RWPE2 (cell line): ENCODE results near the gene SCAMP2.
A peak's percentile ranks its signal among the peaks of the same experiment; 100 is the strongest.

Experiments
- ATAC-seq: fragments of 200-7000 bp; cut with Tn5 transposase; 3 replicates; pipeline ENCODE4 v1.9.1; 2021; ENCODE audit warnings: low read depth
- DNase-seq: peaks from one replicate; pipeline ENCODE4 v3.0.0-alpha.2; 2020; ENCODE audit warnings: low spot score
- H3K27ac ChIP-seq: fragments of 450-650 bp; 2 replicates; pipeline ENCODE4 v1.5.1; 2017; ENCODE audit warnings: mild to moderate bottlenecking; ENCODE audit not compliant: poor library complexity, severe bottlenecking
- H3K27me3 ChIP-seq: fragments of 250-450 bp; sonication (Bioruptor Pico); 2 replicates; pipeline ENCODE4 v1.5.1; 2021; ENCODE audit warnings: mild to moderate bottlenecking, moderate library complexity; ENCODE audit not compliant: insufficient read depth, poor library complexity, severe bottlenecking
- H3K36me3 ChIP-seq: fragments of 250-450 bp; sonication (Bioruptor Pico); 2 replicates; pipeline ENCODE4 v1.5.1; 2020; ENCODE audit warnings: low read depth, mild to moderate bottlenecking, moderate library complexity
- H3K4me1 ChIP-seq: fragments of 250-450 bp; sonication (Bioruptor Pico); 2 replicates; pipeline ENCODE4 v1.5.1; 2021; ENCODE audit warnings: mild to moderate bottlenecking, moderate library complexity; ENCODE audit not compliant: insufficient read depth, poor library complexity, severe bottlenecking
- H3K4me3 ChIP-seq: fragments of 250-450 bp; sonication (Bioruptor Pico); 2 replicates; pipeline ENCODE4 v1.5.1; 2021; ENCODE audit warnings: mild to moderate bottlenecking, moderate library complexity; ENCODE audit not compliant: severe bottlenecking
- H3K9me3 ChIP-seq: fragments of 250-450 bp; sonication (Bioruptor Pico); 2 replicates; pipeline ENCODE4 v1.5.1; 2021; ENCODE audit warnings: mild to moderate bottlenecking, moderate library complexity; ENCODE audit not compliant: severe bottlenecking
- TF ChIP-seq, protein P1 (sequence below): fragments of 450-650 bp; IDR thresholded peaks from one replicate; pipeline ENCODE4 v1.5.1; 2017; ENCODE audit warnings: mild to moderate bottlenecking, moderate library complexity; ENCODE audit not compliant: poor library complexity, severe bottlenecking

Gene SCAMP2

DNA sequence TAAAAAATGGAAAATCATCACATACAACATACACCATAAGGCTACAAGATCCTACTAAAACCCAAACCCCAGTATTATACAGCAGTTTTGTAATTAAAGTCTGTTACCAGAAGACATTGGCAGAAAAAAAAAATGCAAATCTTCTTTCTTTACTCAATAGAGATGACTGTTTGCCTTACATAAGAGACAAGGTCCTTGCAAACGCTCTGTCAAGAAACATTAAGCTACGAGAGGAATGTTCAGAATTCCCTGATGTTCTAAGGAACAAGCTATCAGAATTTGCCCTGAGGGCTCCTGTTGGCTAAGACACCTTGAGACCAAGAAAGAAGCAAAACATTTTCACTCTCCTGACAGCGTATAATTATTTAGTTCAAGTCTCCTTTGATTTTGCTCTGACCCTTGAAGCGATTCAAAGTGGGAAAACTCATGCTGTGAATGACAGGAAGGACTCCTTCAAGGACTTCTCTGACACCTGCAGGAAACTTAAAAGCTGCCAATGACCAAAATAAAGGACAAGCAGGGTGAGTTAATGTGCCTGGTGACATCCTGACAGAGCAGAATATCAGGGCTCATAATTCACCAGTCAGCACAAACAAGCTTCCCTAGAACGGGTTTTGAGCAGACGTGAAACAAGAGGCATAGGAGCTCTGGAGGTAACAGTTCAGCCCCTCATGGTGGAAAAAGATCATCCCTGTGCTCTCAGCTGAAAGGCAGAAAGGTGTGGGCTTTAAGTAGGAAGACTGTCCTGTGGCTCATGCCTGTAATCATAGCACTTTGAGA is 2.5 kb downstream of the SCAMP2 start:
- Histone ChIP-seq H3K4me1 (peaks cover 45% of the 10 kb centered on the region), H3K9me3 (no peaks in the 10 kb centered on the region), H3K27me3 (no peaks in the 10 kb centered on the region), H3K36me3 (peaks cover 26% of the 10 kb centered on the region), H3K27ac (peak overlapping the region; percentile 74), H3K4me3 (no peak overlapping the region)
- DNase-seq: no peak
- ATAC-seq: peak; percentile 29
- TF ChIP-seq, protein P1, sequence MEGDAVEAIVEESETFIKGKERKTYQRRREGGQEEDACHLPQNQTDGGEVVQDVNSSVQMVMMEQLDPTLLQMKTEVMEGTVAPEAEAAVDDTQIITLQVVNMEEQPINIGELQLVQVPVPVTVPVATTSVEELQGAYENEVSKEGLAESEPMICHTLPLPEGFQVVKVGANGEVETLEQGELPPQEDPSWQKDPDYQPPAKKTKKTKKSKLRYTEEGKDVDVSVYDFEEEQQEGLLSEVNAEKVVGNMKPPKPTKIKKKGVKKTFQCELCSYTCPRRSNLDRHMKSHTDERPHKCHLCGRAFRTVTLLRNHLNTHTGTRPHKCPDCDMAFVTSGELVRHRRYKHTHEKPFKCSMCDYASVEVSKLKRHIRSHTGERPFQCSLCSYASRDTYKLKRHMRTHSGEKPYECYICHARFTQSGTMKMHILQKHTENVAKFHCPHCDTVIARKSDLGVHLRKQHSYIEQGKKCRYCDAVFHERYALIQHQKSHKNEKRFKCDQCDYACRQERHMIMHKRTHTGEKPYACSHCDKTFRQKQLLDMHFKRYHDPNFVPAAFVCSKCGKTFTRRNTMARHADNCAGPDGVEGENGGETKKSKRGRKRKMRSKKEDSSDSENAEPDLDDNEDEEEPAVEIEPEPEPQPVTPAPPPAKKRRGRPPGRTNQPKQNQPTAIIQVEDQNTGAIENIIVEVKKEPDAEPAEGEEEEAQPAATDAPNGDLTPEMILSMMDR: no peak

DNA sequence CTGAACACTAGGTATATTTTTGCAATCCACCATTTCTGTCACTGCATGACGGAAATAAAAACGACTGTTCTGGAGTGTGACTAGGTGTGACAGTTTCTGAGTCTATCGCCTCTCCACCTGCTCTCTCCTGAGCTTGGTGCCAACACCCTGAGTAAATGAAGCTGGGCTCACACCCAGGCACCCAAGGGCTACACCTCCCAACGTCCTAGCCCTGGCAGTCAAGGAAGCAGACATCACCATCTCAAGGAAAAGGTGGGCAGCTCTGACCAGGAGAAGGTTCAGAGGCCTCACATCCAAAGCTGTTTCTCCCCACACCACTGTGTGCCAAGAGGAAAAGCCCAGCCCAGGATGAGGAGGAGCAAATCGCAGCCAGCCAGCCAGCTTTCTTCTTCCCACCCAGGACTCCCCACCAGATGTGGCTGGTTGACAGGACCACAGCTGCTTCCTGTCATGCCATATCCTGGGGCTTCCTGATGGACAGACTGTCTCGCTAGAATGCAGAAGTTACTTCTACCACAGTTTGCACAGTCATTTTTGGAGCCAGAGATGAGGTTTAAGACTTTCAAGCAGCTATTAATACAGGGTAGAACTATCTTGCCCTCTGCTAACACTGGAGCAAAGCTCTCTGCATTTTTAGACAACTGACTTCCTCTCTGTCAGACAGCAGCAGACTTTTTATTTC is 3.3 kb downstream of the SCAMP2 start:
- H3K9me3 ChIP-seq: no peaks in the 10 kb centered on the region
- no peaks in the 10 kb centered on the region for H3K27me3 ChIP-seq
- H3K36me3 ChIP-seq: peaks cover 26% of the 10 kb centered on the region
- peak overlapping the region; percentile 74 for H3K27ac ChIP-seq
- DNase-seq: no peak
- H3K4me3 ChIP-seq: no peak overlapping the region
- H3K4me1 ChIP-seq: peaks cover 49% of the 10 kb centered on the region
- TF ChIP-seq, protein P1: no peak
- no peak for ATAC-seq

DNA sequence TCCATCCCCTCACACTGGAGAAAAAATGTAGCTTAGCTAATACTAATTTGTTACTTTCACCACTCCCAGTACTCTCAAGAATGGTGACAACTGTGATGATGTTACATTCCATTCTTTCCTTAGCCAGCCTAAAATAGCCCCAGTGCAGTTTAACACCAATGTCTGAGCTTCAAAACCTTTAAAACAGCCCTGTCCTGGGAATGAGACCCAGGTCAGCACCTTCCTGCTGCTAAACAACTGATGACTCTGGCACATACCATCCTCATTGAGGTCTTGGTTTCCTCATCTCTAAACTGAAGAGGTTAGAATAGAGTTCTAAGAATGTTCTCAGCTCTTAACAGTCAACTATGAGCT is 3.8 kb downstream of the SCAMP2 start:
- Histone ChIP-seq H3K4me1 (peaks cover 50% of the 10 kb centered on the region), H3K27me3 (no peaks in the 10 kb centered on the region), H3K9me3 (no peaks in the 10 kb centered on the region), H3K27ac (peak overlapping the region; percentile 74), H3K36me3 (peaks cover 26% of the 10 kb centered on the region), H3K4me3 (no peak overlapping the region)
- TF ChIP-seq, protein P1: no peak
- DNase-seq (no peak), ATAC-seq (no peak)

- H3K4me1 ChIP-seq: peaks cover 63% of the 10 kb centered on the region
- DNase-seq (no peak), ATAC-seq (no peak)
- peak overlapping the region; percentile 74 for H3K27ac ChIP-seq
- H3K4me3 ChIP-seq: no peak overlapping the region
- no peaks in the 10 kb centered on the region for H3K9me3 ChIP-seq
- TF ChIP-seq, protein P1: no peak
- H3K27me3 ChIP-seq: no peaks in the 10 kb centered on the region
- H3K36me3 ChIP-seq: peaks cover 26% of the 10 kb centered on the region
These were observed 5.1 kb downstream of the SCAMP2 start for GRCh38 chr15:74868059-74868458.
